Esophagus mucosa (tissue), 1 donor: ENCODE data around the gene TTLL7. TPM values are rescaled to one million over a fixed set of nuclear protein-coding genes. Genes with fewer than 3 reads are reported as not detected.

Experiments
- ATAC-seq: fragments of 200-7000 bp; cut with Tn5 transposase; one replicate; pipeline ENCODE4 v1.9.1; 2020
- total RNA-seq: library from RNA; stranded (reverse); gene quantifications from one replicate; pipeline ENCODE4 v1.2.4, GENCODE V29; 2023
- donor health status: DM: yes; HTN: yes; CAD: no.

The TTLL7 gene
- total RNA-seq, 1 donor from 2014 or later, result 2.2 TPM

GRCh38 chr1:83857716-83858115 is 141.2 kb downstream of the TTLL7 start:
- no peak for ATAC-seq

GRCh38 chr1:83857103-83857502 is 141.8 kb downstream of the TTLL7 start:
- no peak for ATAC-seq

- no peak for ATAC-seq
Measured at GRCh38 chr1:83856381-83856780, 142.6 kb downstream of the TTLL7 start.

DNA sequence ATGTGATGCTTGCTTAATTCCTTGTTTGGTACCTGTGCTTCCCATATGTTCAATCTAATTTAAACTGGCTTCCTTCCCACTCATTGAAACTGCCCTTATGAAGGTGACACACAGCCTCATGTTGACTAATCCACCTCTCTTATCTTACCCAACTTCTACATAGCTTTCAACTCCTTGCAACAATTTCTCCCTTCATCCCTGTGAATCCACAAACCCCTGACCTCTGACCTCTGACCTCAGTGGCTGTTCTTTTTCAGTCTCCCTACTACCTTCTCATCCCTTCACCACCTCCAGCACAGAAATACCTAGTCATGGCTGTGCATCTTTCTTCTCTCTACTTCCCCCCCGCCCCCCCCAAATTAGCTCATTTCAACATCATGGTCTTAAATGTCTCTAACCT is 144.5 kb downstream of the TTLL7 start:
- ATAC-seq, result no peak

- no peak for ATAC-seq
Measured at GRCh38 chr1:83850834-83851233, 148.1 kb downstream of the TTLL7 start.

DNA sequence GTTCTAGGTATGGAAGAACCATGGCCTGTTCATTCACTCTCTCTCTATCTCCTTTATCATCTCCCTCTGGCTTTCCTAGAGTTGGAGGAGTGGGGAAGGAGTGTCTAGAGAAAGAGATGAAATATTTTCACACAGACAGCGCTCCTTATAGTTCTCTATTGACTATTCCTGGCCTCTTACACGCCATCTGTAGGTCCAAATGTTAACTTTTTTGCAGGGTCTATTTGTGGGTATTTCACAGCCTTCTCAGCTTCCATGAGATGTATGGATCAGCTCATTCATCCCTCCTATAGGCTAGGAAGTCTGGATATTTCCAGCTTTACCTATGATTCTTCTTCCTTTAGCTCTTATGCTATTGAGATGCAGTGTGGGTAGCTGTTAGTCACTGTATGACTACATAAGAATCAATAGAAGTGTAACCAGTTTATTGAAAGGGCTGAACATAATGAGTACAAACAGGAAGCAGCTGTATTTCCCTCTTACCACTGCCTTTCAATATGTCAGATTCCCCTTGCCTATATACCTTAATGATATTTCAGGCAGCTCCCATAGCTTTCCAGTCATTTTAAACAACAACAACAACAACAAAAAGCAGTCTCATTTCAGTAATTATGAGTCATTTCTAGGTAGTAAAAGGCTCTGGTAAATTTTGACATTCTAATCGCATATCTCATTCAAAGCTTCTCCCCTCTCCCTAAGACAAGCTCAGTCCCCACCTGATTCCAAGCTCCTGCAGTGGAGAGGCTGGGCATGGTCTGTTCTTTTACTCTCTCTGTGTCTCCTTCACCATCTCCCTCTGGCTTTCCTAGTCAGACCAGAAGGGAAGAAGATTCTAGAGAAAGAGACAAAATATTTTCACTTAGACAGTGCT is 149.5 kb downstream of the TTLL7 start:
- ATAC-seq, result peak; percentile 43

GRCh38 chr1:83846138-83846537 is 152.8 kb downstream of the TTLL7 start:
- ATAC-seq, result no peak

DNA sequence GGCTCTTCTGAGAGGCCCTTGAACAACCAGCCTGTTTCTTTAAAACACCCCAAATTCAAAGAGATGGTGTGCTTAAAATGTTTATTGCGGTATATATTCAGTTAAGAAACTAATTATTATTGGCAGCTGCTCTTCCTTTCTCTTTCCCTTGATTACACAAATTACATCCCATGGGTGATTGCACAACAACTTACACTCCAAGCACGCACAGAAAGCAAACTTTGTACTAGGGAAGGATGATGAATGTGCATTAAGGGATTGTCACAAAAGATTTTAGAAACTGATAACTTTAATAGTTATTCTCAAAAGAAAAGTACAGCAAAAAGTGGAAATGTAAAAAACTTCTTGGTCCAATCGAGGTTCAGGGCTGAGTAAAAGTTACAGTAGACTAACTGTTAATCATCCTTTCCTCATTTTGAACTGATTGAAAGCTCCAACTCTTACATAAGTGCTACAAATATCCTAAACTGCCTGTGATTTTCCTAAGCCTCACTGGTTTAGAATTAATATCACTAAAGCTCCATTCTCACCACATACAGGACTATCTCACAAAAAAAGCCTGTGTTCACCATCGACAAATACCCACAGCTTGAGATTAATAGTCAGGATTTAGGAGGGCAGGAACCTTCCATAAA is 153.4 kb downstream of the TTLL7 start:
- no peak for ATAC-seq

DNA sequence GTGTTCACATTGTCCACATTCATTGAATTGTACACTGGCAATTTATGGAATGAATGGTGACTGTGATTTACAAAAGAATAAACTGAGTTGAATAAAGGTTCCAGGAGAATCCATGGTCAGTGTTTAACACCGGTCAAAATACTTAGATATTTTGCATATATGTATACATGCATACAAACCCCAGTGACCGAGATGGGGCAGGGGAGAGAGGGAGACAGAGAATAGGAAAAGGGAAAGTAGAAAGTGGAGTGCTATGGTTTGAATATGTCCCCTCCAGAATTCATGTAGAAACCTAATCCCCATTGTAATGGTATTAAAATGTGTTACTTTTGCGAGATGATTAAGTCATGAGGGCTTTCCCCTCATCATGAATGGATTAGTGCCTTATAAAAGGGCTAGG is 154.4 kb downstream of the TTLL7 start:
- no peak for ATAC-seq

GRCh38 chr1:83839566-83840173 is 159.3 kb downstream of the TTLL7 start:
- ATAC-seq, result no peak

GRCh38 chr1:83838573-83838972 is 160.4 kb downstream of the TTLL7 start:
- no peak for ATAC-seq

GRCh38 chr1:83836543-83836942 is 162.4 kb downstream of the TTLL7 start:
- no peak for ATAC-seq

DNA sequence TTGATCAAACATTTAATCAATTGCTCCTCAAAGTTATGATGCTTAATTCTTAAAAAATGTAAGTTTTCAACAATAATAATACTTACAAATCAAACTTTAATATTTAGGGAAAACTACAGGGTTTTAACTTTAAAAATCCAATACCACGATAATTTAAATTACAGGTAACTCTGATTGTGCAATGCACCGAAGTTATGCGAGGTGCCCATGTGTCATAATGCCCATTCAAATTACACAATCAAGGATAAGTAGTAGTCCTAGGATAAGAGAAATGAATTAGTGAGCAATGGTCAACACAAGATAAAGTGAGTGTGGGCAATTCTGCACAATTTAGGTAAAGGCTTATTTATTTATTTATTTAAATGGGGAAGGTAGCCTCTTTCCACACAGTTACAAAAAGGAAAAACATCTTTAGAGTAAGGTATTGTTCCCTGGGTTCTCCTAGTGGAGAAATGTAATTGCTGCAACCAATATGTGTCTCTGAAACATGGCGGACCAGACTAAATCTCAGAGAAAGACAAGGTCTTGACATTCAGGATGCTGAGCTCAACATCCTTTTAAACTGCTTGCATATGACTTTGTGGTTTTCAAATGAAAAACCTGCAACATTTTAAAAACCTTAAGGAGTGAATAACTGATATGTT is 164.2 kb downstream of the TTLL7 start:
- no peak for ATAC-seq

DNA sequence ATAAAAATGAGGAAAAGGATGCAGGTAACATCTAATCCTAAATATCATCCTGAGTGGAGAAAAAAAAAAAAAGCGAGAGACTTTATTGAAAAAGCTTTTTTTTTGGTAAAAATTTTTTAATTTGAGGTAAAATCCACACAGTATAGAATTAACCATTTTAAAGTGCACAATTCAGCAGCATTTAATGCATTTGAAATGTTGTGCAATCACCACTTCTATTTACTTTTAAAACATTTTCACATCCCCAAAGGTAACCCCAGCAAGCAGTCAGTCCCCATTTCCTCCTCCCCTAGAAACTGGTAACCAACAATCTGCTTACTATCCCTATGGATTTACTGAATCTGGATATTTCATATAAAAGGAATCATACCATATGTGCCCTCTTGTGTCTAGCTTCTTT is 166.7 kb downstream of the TTLL7 start:
- no peak for ATAC-seq

DNA sequence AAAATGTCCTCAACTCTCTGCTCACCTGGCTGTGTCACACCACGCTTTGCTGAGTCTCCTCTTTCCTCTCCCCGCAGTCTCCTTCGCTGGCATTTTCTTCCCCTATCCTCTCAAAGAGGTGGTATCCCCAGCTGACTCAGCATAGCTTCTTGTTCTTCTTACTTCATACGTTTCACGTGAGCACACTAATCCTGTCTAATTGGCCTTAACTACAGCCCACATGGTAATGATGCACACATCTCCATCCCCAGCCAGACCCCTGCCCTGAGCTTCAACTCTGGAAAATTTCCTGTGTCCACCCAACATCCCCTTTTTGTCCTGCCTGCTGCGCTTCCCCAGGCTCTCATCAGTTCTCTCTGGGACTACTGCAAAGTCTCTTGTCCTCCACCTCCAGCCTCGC is 169.8 kb downstream of the TTLL7 start:
- no peak for ATAC-seq

- no peak for ATAC-seq
Measured at GRCh38 chr1:83828456-83828855, 170.5 kb downstream of the TTLL7 start.

- no peak for ATAC-seq
Measured at GRCh38 chr1:83827741-83828140, 171.2 kb downstream of the TTLL7 start.

GRCh38 chr1:83822208-83822607 is 176.7 kb downstream of the TTLL7 start:
- no peak for ATAC-seq

DNA sequence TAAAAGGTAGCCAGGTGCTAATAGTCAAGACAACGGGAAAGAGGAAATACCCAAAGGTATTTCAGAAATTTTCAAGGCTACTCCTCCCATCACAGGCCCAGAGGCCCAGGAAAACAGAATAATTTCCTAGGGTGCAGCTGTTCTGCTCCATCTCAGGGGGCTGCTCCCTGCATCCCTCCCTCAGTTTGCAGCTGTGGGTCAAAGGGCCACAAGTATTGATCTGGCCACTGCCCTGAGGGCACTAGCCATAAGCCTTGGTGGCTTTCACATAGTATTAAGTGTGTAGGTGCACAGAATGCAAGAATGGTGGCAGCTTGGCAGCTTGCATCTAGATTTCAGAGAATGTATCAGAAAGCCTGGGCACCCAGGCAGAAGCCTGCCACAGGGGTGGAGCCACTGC is 179.5 kb downstream of the TTLL7 start:
- ATAC-seq, result no peak

DNA sequence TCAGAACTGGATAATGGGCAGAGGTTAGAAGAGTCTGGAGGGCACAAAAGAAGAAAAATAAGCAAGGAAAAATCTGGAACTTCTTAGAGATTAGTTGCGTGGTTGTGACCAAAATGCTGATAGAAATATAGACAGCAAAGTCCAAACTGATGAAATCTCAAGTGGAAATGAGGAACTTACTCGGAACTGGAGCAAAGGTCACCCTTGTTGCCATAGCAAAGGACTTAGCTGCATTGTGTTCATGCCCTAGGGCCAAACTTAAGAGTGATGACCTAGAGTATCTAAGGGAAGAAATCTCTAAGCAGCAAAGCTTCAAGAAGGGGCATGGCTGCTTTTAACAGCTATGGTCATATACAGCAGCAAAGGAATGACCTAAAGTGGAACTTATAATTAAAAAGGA is 180.0 kb downstream of the TTLL7 start:
- peak; percentile 39 for ATAC-seq

- no peak for ATAC-seq
Measured at GRCh38 chr1:83816836-83817235, 182.1 kb downstream of the TTLL7 start.

DNA sequence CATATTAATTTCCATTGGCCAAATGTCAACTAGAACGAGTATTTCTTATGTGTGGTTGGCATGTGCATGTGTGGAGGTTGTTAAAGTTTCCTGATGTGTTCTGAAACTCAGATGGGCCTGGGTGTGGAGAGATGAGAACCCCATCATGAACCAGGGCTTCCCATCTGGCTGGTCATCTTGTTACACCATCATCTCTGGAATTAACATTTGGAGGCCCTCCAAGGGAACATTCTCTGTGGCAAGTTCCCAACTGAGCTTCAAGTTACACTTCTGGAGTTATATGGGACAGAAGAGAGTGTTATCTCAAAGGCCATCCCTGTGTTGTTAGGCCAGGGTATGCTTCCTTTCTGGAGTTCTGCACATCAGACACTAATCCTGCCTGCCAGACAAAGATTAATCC is 183.6 kb downstream of the TTLL7 start:
- no peak for ATAC-seq
